Mesothelial cell of epicardium (in vitro differentiated cells): ENCODE measurements around the gene CCDC51. TPM values are rescaled to one million over a fixed set of nuclear protein-coding genes. Genes with fewer than 3 reads are reported as not detected.
"Not testable (repeated sequence)": the region's sequence is repeated elsewhere in the genome, so short reads cannot be mapped to it uniquely, and the experiment has no call there.

Experiments
- DNase-seq, 2 experiments: peaks; one replicate each; pipeline ENCODE4 v3.0.0; 2021; ENCODE audit warnings: low spot score in 2 of 2; ENCODE audit not compliant: unreplicated experiment in 2 of 2
- H3K27ac Mint-ChIP-seq: 2 replicates; pipeline ENCODE4 v1.8.0; 2021; ENCODE audit warnings: mixed read lengths
- H3K27me3 Mint-ChIP-seq: 2 replicates; pipeline ENCODE4 v1.8.0; 2021; ENCODE audit warnings: low read depth, mixed read lengths
- H3K36me3 Mint-ChIP-seq: 2 replicates; pipeline ENCODE4 v1.8.0; 2021; ENCODE audit warnings: mixed read lengths
- H3K4me1 Mint-ChIP-seq: 2 replicates; pipeline ENCODE4 v1.8.0; 2021; ENCODE audit warnings: mixed read lengths
- H3K4me3 Mint-ChIP-seq: 2 replicates; pipeline ENCODE4 v1.8.0; 2021; ENCODE audit warnings: mild to moderate bottlenecking, moderate library complexity, mixed read lengths
- H3K9me3 Mint-ChIP-seq: 2 replicates; pipeline ENCODE4 v1.8.0; 2021; ENCODE audit warnings: mixed read lengths
- total RNA-seq: library from RNA; stranded (reverse); gene quantifications from 3 replicates; pipeline ENCODE4 v1.2.1, GENCODE V29; 2021
- TF ChIP-seq, protein P1 (sequence below): fragments of 200-600 bp; sonication (generic); IDR thresholded peaks from one replicate; pipeline ENCODE4 v1.5.0; 2021; ENCODE audit warnings: antibody characterized with exemption; ENCODE audit not compliant: unreplicated experiment

The CCDC51 gene
- total RNA-seq, 1 donor from 2014 or later = 11.5 TPM

DNA sequence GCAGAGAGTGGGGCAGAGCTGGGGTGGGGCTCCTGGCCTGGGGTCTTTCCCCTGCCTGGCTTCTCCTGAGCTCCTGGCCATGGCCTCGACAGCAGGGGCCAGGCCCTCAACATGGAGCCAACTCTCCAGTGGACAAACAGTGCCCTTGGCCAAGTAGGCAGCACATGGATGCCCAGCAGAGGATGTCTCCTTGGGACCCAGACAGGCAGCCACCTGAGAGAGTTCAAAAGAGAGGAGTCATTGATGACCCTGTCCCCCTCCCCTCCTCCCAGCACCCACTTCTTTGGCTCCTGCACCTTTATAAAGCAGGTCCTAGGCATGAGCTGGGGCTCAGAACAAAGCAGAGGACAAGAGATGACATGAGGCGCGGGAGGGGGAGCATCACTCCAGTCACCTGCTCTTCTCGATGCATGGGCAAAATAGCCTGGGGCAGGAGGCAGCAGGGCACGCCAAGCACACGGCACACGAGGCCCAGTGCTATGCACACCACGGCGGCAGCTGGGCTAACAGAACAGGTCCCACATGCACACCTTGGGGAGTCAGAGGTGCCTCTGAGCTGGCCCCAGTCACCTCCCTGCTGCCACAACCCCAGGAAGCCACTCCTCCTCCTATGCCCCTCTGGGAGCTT is 36.6 kb upstream of the CCDC51 start:
- no peak for DNase-seq

DNA sequence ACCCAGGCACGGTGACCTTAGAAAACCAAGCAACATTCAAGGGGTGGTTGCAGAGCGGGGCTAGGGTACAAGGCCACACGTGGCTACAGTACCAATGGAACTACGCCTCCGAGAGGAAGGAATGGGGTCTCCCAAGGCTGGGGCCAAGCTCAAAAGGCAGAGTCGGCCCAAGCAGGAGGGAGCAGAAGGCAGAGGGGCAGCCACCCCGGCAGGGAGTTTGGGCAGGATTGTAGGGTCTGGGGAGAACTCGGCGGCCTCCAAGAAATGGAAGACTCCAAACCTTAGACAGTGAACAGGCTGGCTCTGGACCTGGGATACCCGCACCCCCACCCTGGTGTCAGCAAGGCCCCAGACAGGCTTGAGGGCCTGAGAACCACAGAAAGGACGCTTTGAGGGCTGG is 35.3 kb upstream of the CCDC51 start:
- H3K9me3 Mint-ChIP-seq = no peaks in the 10 kb centered on the region
- H3K4me1 Mint-ChIP-seq = peaks cover 15% of the 10 kb centered on the region
- DNase-seq = no peak
- TF ChIP-seq, protein P1, sequence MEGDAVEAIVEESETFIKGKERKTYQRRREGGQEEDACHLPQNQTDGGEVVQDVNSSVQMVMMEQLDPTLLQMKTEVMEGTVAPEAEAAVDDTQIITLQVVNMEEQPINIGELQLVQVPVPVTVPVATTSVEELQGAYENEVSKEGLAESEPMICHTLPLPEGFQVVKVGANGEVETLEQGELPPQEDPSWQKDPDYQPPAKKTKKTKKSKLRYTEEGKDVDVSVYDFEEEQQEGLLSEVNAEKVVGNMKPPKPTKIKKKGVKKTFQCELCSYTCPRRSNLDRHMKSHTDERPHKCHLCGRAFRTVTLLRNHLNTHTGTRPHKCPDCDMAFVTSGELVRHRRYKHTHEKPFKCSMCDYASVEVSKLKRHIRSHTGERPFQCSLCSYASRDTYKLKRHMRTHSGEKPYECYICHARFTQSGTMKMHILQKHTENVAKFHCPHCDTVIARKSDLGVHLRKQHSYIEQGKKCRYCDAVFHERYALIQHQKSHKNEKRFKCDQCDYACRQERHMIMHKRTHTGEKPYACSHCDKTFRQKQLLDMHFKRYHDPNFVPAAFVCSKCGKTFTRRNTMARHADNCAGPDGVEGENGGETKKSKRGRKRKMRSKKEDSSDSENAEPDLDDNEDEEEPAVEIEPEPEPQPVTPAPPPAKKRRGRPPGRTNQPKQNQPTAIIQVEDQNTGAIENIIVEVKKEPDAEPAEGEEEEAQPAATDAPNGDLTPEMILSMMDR = no peak
- H3K36me3 Mint-ChIP-seq = peaks cover 4% of the 10 kb centered on the region
- H3K27ac Mint-ChIP-seq = no peak overlapping the region
- no peaks in the 10 kb centered on the region for H3K27me3 Mint-ChIP-seq
- H3K4me3 Mint-ChIP-seq = no peak overlapping the region

More for the DNA sequence above, 36.6 kb upstream of the CCDC51 start:
- H3K9me3 Mint-ChIP-seq = no peaks in the 10 kb centered on the region
- no peak overlapping the region for H3K27ac Mint-ChIP-seq
- TF ChIP-seq, protein P1 = no peak
- no peak overlapping the region for H3K4me3 Mint-ChIP-seq
- peaks cover 15% of the 10 kb centered on the region for H3K4me1 Mint-ChIP-seq
- peaks cover 5% of the 10 kb centered on the region for H3K36me3 Mint-ChIP-seq
- H3K27me3 Mint-ChIP-seq = no peaks in the 10 kb centered on the region

DNA sequence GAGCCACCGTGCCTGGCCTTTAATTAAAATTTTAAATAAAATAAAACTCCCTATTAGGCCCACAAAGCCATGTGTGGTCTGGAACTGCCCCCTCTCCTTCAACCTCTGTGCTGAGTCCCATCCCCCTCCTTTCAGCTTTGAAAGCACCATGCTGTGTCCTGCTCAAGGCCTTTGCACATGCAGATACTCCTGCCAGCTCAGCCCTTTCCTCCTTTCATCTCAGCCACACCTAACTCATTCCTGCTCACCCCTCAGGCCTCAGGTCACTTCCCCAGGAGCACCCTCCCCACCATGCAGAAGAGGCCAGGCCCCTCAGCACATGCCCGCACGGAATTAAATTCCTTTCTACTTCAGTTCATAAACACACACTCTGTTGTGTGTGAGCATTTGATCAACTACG is 34.7 kb upstream of the CCDC51 start:
- peaks cover 5% of the 10 kb centered on the region for H3K36me3 Mint-ChIP-seq
- H3K27ac Mint-ChIP-seq = peak overlapping the region; percentile 90
- peaks cover 18% of the 10 kb centered on the region for H3K4me1 Mint-ChIP-seq
- no peak for DNase-seq
- H3K4me3 Mint-ChIP-seq = no peak overlapping the region
- no peaks in the 10 kb centered on the region for H3K27me3 Mint-ChIP-seq
- H3K9me3 Mint-ChIP-seq = no peaks in the 10 kb centered on the region
- TF ChIP-seq, protein P1 = no peak

DNA sequence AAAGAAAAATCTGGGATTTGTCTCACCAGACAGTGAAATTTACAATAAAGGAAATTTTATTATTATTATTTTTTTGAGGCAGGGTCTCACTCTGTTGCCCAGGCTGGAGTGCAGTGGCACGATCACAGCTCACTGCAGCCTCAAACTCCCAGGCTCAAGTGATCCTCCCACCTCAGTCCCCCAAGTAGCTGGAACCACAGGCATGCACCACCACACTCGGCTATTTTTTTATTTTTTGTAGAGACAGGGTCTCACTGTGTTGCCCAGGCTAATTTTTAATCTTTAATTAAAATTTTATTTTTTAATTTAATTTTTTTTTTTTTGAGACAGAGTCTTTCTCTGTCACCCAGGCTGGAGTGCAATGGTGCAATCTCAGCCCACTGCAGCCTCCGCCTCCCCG is 34.1 kb upstream of the CCDC51 start:
- peaks cover 18% of the 10 kb centered on the region for H3K4me1 Mint-ChIP-seq
- not testable (repeated sequence) for H3K27me3 Mint-ChIP-seq, H3K36me3 Mint-ChIP-seq, DNase-seq, H3K4me3 Mint-ChIP-seq, H3K27ac Mint-ChIP-seq, H3K9me3 Mint-ChIP-seq

DNA sequence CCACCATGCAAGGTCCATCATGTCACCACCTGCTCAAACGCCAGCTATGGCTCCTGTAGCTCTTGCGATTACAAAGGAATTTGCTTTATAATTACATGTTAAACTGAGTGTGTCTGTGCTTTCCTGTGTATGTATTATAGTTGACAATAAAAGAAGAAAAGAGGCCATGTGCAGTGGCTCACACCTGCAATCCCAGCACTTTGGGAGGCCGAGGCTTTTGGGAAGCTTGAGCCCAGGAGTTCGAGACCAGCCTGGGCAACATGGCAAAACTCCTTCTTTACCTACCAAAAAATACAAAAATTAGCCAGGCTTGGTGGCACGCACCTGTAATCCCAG is 33.7 kb upstream of the CCDC51 start:
- H3K27ac Mint-ChIP-seq = peak overlapping the region; percentile 100
- H3K9me3 Mint-ChIP-seq = no peaks in the 10 kb centered on the region
- no peaks in the 10 kb centered on the region for H3K27me3 Mint-ChIP-seq
- peak overlapping the region; percentile 92 for H3K4me3 Mint-ChIP-seq
- no peak for DNase-seq
- TF ChIP-seq, protein P1 = no peak
- peaks cover 18% of the 10 kb centered on the region for H3K4me1 Mint-ChIP-seq
- H3K36me3 Mint-ChIP-seq = peaks cover 9% of the 10 kb centered on the region

DNA sequence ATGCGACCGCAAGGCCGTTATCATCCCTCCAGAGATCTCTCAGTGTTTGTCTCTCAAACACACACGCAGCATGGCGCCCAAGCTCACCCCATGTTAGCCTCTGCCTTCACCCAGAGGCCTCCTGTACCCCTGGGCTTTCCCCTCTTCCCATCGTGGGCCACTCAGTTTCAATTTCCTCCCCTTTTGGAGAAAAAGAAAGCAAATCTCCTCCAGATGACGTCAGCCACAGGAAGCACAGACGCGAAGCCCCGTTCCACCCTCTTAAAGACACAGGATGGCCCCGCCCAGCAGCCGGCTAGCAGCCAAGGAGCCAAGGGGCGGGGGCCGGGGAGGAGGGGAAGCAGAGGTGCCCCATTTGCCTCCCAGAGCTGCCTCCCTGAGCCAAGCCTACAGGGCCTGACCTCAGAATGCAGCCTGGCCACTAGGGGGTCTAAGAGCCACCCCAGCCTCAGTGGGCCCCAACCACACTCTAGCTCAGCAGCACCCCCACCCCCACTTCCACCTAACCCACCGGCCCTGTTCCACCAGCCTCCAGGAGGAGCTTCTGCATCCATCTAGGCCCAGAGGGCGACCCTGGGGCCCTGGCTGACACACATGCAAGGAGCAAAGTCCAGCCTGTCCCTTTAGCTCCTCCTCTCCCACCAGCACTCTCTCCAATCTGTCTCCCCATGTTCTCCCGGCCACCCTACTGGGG is 33.2 kb upstream of the CCDC51 start:
- peaks cover 10% of the 10 kb centered on the region for H3K36me3 Mint-ChIP-seq
- no peaks in the 10 kb centered on the region for H3K9me3 Mint-ChIP-seq
- peak overlapping the region; percentile 92 for H3K4me3 Mint-ChIP-seq
- no peaks in the 10 kb centered on the region for H3K27me3 Mint-ChIP-seq
- H3K27ac Mint-ChIP-seq = peak overlapping the region; percentile 100
- TF ChIP-seq, protein P1 = no peak
- H3K4me1 Mint-ChIP-seq = peaks cover 18% of the 10 kb centered on the region
- DNase-seq = peak; percentile 88 to 89
